Posterior cingulate gyrus (tissue), 11 donors: ENCODE results near the gene PAGE2B.
"Not testable (repeated sequence)": the region's sequence is repeated elsewhere in the genome, so short reads cannot be mapped to it uniquely, and the experiment has no call there.

Experiments
- DNase-seq, 10 donors: peaks; one replicate each; pipeline versions ENCODE4 v3.0.0 to v3.0.0-alpha.2; 2020 to 2021; ENCODE audit warnings: mixed read lengths in 3 of 10
- intact Hi-C: fragments of 100-400 bp; cut with DNase I; formaldehyde crosslinking; loops from one replicate; pipeline ENCODE4 v1.15.1; 2023

The PAGE2B gene, protein sequence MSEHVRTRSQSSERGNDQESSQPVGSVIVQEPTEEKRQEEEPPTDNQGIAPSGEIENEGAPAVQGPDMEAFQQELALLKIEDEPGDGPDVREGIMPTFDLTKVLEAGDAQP

DNA sequence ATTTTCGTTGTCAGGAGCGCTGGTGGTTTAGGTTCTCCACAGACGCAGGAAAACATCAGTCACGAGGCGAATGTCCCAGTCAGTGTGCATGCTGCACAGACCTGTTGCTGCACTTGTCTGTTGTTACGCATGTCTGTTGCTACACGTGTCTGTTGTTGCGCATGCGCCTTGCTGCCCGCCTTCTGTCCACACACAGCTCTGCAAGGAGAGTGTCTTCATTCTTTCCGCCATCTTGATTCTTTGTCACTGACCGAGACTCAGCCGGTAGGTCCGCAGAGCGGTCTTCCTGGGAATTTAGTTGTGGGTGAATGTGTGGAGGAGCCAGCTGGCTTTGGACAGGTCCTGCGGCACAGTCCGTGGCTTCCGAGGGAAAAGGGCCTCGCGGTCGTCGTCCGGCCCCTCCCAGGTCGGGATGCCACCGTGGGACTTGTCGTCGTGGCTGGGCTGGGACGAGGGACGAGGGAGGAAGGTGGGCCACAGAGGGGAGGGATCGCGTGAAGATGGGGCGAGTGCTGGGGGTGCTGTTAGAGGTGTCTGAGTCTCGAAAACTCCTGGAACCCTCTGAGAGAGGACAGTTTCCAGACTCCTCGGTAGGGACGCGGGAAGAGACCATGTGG lies at the start of gene PAGE2B:
Gene PAGE2B (plus strand): TSS at position 180 of the 617 bp plus-strand sequence. CDS start 1,012 bp downstream, outside the sequence.
- DNase-seq = peak in 2 of 10 donors; percentile 61 to 69
- intact Hi-C loops = no loop called here

DNA sequence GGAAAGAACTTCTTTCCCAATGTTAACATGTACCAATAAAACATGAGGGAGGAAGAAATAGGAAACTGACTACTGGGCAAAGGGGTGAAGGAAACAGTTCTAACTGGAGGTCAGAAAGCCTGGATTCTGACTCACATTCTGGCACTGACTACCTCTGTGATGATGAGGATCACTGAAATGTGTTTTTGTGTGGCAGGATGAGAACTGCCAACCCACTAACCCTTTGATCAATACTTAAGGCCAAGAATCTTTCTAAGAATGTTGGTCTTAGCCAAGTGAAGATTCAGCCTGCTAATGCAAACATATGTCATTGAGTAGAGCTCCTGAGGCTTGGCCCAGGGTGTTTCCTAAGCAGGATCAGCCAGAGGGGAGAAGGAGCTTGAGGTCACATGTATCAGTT lies 48.7 kb upstream of the PAGE2B start:
- no peak for DNase-seq
- intact Hi-C loops = no loop called here

DNA sequence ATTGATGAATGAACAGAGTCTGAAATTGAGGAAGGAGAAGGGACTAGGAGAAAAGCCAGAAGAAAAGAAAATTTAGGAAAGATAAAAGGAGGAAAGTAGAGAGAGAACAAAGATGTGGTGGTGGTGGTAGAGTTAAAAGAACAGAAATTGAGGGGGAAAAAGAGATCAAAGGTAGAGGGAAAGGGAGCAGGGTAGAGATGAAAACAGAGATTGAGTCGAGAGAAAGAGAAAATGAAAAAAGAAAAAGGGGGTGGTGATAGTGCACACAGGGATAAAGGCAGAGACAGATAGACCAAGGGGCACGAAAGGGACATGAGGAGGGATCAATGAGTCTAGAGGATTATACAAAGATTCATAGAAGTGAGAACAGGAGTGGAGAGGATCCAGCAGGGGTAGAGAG lies 48.0 kb upstream of the PAGE2B start:
- DNase-seq = no peak
- intact Hi-C loops = no loop called here

DNA sequence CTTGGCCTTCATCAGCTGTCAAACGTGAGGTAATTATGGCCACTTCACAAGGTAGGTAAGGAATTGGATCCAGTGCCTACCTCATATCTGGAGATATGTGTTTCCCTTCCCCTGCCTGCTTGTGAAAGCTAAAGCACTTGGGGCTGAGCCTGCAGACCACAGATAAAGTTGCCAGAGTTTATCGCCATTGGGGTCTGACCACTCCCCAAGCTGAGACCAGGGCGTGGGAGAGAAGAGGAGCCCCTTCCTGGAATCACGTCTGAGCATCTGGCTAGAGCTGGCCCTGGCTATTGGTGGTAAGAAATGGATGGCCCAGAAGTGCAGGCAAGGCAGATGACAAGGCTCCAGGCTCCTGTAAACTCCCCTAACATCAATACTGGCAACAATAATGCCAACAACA lies 46.8 kb upstream of the PAGE2B start:
- intact Hi-C loops = no loop called here
- DNase-seq = no peak

DNA sequence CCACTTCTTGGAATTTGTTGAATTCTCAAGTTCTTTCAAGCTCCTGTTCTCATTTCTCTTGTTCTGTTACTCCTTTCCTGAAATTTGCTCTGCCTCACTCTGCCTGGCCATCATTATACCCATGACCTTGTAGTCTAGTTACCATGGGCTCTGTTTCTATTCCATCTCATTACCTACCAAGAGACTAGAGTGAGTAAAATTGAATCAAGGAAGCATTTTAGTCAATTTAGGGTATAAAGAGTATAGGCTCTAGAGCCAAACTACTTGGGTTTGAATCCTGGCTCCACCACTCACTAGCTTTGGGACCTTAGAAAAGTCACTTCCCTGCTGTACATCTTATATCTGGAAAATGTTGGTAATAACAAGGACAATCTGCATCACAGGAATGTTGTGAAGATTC lies 46.2 kb upstream of the PAGE2B start:
- DNase-seq = no peak
- intact Hi-C loops = no loop called here

DNA sequence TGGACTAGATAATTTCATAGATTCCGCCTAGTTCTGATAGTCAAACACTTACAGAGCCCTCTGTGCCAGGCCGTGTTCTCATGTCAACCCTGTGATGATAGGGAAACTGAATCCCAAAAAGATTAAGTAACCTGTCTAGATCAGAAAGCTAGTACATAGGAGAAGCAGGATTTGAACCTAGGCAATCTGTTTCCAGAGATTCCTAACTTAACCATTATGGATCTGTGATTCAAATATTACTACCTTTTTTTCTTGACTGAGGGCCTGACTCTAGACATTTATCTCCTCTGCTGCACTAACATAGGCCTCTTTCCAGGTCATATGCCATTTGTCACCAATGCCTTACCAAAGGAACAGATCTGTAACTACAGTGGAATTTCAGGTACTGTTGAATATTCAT lies 45.5 kb upstream of the PAGE2B start:
- no peak for DNase-seq
- intact Hi-C loops = no loop called here

DNA sequence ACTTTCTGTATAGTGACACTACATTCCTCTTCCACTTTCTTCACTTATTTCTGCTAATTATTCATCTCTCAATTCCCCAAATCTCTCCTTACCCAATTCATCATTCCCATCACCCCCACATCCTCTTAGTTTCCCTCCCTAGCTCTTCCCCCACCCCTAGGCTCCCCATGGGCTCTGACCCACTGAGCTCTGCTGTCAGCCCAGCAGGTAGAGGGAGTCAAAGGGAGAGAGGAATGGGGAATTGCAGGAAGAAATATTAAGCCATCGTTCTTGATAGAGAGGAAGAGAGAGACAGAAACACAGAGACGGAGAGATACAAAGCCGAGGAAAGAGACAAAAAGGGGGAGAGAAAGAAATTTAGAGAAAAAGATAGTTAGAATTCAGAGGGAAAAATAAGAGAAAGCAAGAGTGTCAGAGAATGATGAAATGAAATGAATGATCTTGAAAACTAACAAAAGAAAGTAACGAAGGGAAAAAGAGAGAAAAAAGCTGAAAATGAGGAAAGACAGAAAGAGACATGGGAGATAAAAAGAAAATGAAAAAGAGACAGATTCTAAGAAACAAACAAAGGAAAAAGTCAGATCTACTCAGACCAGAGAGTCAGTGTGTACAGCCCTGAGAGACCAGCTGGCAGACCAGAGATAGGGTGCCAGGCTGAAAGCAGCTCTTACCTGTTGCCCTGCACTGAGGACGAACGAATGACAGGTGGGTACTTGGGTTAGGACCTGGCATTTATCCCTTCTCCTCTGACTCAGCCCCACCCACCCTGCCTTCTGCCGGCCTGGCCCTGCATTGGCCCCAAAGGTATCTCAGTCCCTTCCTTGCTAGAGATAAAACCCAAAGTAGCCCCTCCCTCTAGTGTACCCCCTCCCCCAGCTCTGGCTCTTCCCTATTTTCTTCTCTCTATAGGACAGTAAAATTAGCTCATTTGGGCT lies 44.3 kb upstream of the PAGE2B start, which contains the start of gene ALAS2:
Gene ALAS2 (minus strand): TSS at position 707 of the 935 bp plus-strand sequence. CDS start 4,977 bp downstream, outside the sequence.
- intact Hi-C loops = no loop called here
- no peak for DNase-seq

DNA sequence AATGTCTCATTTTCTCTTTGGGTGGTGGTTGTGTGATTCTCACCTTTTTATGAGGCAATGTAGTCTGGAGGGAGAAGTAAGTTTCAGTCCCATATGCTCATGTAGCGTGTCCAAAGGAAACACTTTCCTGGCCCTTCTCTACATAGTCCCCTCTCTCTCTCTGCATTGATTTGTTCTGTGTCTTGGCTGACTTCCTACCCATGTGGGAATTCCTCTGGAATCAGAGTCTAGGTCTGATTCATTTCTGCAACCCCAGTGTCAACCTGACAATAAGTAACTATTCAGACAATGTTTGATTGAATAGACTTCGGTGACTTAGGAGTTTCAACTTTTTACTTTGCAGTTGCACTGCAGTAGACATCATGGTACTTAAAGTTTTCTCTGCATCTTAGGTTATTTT lies 41.4 kb upstream of the PAGE2B start:
- intact Hi-C loops = no loop called here
- no peak for DNase-seq

DNA sequence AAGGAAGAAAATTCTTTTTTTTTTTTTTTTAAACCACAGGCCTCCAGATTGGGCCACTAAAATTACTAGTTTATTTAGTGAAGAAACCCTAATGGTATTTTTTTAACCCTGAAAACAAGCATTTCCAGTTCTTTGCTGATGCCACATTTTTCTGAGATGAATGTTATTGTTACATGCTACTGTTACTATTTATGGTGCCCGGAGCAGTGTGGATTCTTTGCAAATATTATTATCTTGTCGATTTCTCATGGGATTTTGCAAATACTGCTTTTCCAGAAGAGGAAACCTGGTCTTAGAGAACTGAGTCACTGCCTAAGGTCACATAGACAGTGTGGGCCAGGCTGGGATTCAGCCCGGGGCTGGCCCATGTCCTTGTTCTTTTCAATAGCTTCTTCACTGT lies 35.4 kb upstream of the PAGE2B start:
- DNase-seq = no peak
- intact Hi-C loops = no loop called here

DNA sequence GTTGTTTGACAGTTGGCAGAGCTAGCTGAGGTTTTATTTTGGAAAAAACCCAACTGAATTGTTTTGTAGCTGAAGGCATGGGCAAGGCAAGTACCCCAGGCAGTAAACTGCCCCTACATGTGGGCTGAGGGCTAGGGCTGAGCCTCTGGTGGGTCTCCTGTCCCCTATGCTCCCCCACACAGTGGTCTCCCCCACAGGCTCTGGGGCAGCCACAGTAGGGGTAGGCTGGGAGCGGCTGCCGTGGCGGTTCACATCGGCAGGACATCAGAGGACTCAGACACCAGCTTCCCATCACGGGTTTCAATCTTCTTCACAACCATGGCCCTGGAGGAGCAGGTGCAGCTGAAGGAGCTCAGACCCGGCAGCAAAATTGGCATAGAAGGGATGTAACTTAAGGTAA lies 33.3 kb upstream of the PAGE2B start:
- peak in 1 of 10 donors; percentile 26 for DNase-seq
- intact Hi-C loops = no loop called here

DNA sequence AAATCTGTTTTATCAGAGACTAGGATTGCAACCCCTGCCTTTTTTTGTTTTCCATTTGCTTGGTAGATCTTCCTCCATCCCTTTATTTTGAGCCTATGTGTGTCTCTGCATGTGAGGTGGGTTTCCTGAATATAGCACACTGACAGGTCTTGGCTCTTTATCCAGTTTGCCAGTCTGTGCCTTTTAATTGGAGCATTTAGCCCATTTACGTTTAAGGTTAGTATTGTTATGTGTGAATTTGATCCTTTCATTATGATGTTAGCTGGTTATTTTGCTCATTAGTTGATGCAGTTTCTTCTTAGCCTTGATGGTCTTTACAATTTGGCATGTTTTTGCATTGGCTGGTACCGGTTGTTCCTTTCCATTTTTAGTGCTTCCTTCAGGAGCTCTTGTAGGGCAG lies 24.2 kb upstream of the PAGE2B start:
- intact Hi-C loops, DNase-seq: not testable (repeated sequence)

DNA sequence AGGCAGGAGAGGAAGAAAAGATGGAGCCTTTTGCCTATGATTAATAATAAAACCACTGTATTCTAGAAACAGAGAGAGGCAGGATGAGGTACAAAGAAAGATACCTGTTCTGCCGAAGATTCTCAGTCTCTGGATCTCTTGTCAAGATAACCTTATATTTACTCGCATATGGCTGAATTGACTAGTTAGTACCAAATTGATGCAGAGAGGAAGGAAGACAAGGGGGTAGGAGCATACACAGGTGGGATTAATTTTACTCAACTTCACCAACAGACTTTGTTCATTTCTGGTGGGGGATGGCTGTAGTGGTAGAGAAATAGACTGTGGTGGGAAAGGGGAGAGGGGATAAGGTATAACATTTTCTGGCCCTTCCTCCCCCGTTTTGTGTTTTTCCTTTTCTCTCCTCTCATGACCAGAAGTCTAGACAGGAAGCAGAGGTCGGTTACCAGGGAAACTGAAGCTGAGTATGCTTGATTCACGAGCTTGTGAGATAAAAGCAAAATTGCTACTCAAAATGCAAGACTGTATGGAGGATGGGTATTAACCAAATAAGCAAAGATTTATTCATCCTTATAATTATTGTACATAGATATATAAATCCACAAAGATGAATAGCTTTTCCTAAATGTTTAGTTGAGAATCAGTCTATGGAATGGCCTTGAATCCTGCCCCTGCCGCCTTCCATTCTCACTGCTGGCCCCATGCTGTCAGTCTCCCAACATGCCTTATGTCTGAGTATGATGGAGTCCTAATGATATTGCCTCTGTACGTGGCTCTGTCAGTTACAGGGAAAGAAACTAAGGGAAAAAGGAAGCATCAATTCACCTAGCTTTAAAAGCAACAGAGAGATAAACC lies 17.8 kb upstream of the PAGE2B start:
- DNase-seq = peak in 1 of 10 donors; percentile 1
- intact Hi-C loops = loop anchor here (5.0 kb wide), 1 partner anchor 420 kb away; no protein-coding TSS in a partner anchor

DNA sequence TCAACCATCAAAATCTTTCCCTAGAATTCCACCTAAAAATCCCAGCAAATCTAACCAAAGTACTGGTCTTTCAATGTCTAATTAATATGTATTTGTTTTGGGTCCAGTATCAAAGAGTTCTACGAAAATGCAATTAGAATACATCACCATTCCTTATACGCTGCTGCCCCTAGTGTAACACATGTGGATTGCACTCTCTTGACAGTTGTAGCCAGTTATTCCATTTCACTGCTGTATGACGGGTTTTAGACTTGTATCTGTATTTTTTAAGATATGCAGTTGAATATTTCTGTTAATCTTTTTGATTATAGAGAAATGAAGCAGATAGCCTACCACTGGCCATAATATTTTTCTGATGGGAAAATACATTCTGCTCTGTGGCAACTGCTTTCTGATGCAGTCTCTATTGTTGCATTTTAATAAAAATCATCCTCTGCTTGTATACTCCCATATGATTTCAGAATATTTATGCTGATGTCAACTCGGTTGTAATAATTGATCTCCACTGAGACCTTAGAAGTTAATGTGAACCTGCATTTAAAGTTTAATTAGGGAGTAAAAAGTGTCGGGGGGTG lies 17.1 kb upstream of the PAGE2B start:
- intact Hi-C loops = loop anchor here (2.0 to 5.0 kb wide), 2 partner anchors 167 to 420 kb away; no protein-coding TSS in a partner anchor
- peak in 3 of 10 donors; percentile 9 to 17 (median 13) for DNase-seq

DNA sequence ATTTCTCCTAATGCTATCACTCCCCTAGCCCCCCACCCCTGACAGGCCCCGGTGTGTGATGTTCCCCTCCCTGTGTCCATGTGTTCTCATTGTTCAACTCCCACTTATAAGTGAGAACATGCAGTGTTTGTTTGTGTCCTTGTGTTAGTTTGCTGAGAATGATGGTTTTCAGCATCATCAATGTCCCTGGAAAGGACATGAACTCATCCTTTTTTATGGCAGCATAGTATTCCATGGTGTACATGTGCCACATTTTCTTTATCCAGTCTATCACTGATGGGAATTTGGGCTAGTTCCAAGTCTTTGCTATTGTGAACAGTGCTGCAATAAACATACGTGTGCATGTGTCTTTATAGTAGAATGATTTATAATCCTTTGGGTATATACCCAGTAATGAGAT lies 7.7 kb upstream of the PAGE2B start:
- intact Hi-C loops, DNase-seq: not testable (repeated sequence)

DNA sequence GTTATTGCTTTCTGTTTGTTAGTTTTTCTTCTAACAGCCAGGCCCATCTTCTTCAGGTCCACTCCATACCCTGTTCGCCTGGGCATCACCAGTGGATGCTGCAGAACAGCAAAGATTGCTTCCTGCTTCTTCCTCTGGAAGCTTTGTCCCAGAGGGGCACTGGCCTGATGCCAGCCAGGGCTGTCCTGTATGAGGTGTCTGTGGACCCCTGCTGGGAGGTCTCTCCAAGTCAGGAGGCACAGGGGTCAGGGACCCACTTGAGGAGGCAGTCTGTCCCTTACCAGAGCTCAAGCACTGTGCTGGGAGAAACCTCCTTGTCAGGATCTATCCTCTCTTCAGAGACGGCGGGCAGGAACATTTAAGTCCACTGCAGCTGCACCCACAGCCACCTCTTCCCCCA lies 2.5 kb upstream of the PAGE2B start:
- intact Hi-C loops = no loop called here
- peak in 2 of 10 donors; percentile 64 to 78 for DNase-seq

DNA sequence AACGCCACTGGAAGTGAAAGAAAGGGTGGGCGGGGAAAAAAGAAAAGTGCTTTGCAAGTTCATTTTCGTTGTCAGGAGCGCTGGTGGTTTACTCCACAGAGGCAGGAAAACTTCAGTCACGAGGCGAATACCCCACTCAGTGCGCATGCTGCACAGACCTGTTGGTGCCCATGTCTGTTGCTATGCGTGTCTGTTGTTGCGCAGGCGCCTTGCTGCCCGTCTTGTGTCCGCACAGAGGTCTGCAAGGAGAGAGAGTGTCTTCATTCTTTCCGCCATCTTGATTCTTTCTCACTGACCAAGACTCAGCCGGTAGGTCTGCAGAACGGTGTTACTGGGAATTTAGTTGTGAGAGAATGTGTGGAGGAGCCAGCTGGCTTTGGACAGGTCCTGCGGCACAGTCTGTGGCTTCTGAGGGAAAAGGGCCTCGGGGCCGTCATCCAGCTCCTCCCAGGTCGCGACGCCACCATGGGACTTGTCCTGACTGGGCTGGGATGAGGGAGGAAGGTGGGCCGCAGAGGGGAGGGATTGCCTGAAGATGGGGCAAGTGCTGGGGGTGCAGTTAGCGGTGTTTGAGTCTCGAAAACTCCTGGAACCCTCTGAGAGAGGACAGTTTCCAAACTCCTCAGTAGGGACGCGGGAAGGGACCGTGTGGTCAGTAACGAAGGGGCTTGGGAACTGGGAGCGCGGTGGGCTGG lies 14.1 kb downstream of the PAGE2B start, which contains the start of gene PAGE2:
Gene PAGE2 (plus strand): TSS at position 224 of the 695 bp plus-strand sequence. CDS start 1,003 bp downstream, outside the sequence.
- peak in 2 of 10 donors; percentile 52 to 57 for DNase-seq
- intact Hi-C loops = no loop called here

DNA sequence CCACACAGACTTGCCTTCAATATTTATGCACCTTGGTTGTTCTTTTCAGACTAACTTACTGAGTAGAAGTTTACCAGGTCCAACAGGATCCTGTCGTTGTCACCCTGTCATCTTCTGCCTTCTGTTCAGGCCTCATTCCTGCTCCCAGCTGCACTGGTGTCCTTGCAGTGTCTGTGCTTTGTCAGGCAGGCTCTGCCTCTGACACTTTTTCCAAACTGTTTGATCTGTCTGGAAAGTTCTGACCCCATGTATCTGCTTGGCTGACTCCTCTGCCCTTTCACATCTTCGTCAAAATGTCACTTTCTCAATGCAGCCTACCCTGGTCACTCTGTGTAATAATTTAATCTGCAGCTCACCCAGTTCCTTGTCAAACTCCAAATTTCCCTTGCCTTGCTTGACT lies 23.9 kb downstream of the PAGE2B start:
- no peak for DNase-seq
- intact Hi-C loops = no loop called here

DNA sequence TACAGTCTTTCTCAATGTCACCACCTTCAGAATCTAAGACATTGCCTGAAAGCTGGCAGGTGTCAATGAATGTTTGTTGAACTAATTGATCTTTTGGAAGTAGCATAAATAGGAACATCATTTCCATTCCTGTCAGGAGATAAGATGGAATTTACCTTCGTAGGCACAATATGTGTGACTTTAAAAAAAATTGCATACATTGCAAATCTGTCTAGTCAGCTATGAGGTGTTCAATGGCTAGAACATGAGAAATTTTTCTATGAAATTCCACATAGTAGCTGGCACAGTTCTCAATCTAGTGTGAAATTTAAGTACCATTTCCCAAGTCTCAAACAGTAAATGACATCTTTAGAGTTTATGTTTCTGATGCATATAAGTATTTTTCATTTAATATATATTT lies 24.3 kb downstream of the PAGE2B start:
- DNase-seq = no peak
- intact Hi-C loops = no loop called here

DNA sequence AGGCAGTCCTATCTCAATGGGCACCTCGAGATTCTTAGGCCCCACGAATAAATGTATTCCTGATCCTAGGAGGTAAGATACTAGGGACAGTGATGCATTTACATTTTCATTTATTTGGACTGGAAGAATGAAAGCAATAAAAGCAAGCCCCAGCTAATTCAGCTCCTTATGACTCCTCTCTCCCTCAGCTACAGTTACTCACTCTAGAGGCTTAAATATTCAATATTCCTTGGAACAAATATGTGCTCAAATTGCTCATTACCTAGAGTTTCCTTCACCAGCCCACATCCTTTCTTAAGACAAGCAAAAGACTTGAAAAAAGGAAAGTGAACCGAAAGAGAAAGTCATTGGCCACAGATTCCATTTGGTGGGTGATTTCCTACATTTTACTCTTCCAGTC lies 27.9 kb downstream of the PAGE2B start:
- intact Hi-C loops = no loop called here

More for the DNA sequence above, 27.9 kb downstream of the PAGE2B start:
- no peak for DNase-seq
